CD4-positive, alpha-beta T cell (primary cell): ENCODE measurements around the gene ADM2. TPM values are rescaled to one million over a fixed set of nuclear protein-coding genes. Genes with fewer than 3 reads are reported as not detected.

ENCODE experiments used
- ATAC-seq: fragments of 200-7000 bp; cut with Tn5 transposase; one replicate; pipeline ENCODE4 v1.10.0; 2022; ENCODE audit warnings: mild to moderate bottlenecking; ENCODE audit not compliant: poor library complexity
- CTCF ChIA-PET: fragments of 350-600 bp; sonication (Branson Sonifier 250); formaldehyde crosslinking; loops from one replicate; lab custom pipeline; 2021; ENCODE audit warnings: antibody characterized with exemption, inconsistent platforms; lab: Charles Lee
- POLR2A ChIA-PET: fragments of 350-600 bp; sonication (Branson Sonifier 250); formaldehyde crosslinking; loops from one replicate; lab custom pipeline; 2021; ENCODE audit warnings: antibody characterized with exemption, inconsistent platforms; lab: Charles Lee
- DNase-seq, 14 experiments: peaks; one replicate each; pipeline ENCODE4 v3.0.0-alpha.2; 2013 to 2020; ENCODE audit warnings: mixed read lengths in 2 of 14
- H3K27ac ChIP-seq, 2 donors: one replicate each; pipeline versions ENCODE4 v1.5.1 to v1.7.0; 2013; ENCODE audit warnings: low read length in 2 of 2, low read depth in 1 of 2, mild to moderate bottlenecking in 1 of 2
- H3K27me3 ChIP-seq, 2 experiments: 1 replicate in 1 of 2; 2 replicates in 1 of 2; pipeline versions ENCODE4 v1.6.1 to v1.7.0; 2013; ENCODE audit warnings: low read length in 2 of 2, control low read depth in 1 of 2, mild to moderate bottlenecking in 1 of 2, moderate library complexity in 1 of 2; ENCODE audit not compliant: insufficient read depth in 2 of 2, control insufficient read depth in 1 of 2
- H3K36me3 ChIP-seq: one replicate; pipeline ENCODE4 v1.6.1; 2013; ENCODE audit warnings: low read length, control low read depth; ENCODE audit not compliant: insufficient read depth
- H3K4me1 ChIP-seq: one replicate; pipeline ENCODE4 v1.6.1; 2013; ENCODE audit warnings: low read length, control low read depth; ENCODE audit not compliant: insufficient read depth
- H3K4me3 ChIP-seq: one replicate; pipeline ENCODE4 v1.5.1; 2013; ENCODE audit warnings: mild to moderate bottlenecking, low read length, moderate library complexity
- H3K9me3 ChIP-seq, 2 experiments: 1 replicate in 1 of 2; 2 replicates in 1 of 2; pipeline versions ENCODE4 v1.6.1 to v1.7.0; 2013; ENCODE audit warnings: low read length in 2 of 2, mild to moderate bottlenecking in 2 of 2, control low read depth in 1 of 2, moderate library complexity in 1 of 2; ENCODE audit not compliant: control insufficient read depth in 1 of 2, insufficient read depth in 1 of 2
- H3K27ac Mint-ChIP-seq: one replicate; pipeline ENCODE4 v1.8.0; 2020; ENCODE audit warnings: mixed read lengths
- H3K27me3 Mint-ChIP-seq: one replicate; pipeline ENCODE4 v1.8.0; 2021; ENCODE audit warnings: mixed read lengths
- H3K36me3 Mint-ChIP-seq: one replicate; pipeline ENCODE4 v1.8.0; 2021; ENCODE audit warnings: low read depth, mixed read lengths
- H3K4me1 Mint-ChIP-seq: one replicate; pipeline ENCODE4 v1.8.0; 2021; ENCODE audit warnings: low read depth, mixed read lengths
- H3K4me3 Mint-ChIP-seq: one replicate; pipeline ENCODE4 v1.8.0; 2020; ENCODE audit warnings: mild to moderate bottlenecking, mixed read lengths
- H3K9me3 Mint-ChIP-seq: one replicate; pipeline ENCODE4 v1.8.0; 2020; ENCODE audit warnings: mixed read lengths
- intact Hi-C, 2 experiments: fragments of 100-400 bp; cut with DNase I in 1 of 2; cut with micrococcal nuclease in 1 of 2; formaldehyde crosslinking; loops; one replicate each; pipeline versions ENCODE4 v1.15.1 to v1.9.0; 2023 to 2025; cut with DNase I, micrococcal nuclease
- total RNA-seq, 174 experiments: library from RNA in 2 of 174; stranded (reverse) in 2 of 174; gene quantifications; one replicate each; pipeline ENCODE4 v1.2.3 and lab custom pipeline; 2021 to 2026
- TF ChIP-seq, protein P1 (sequence below): fragments of 200-600 bp; IDR thresholded peaks from one replicate; pipeline ENCODE4 v1.8.0; 2022; ENCODE audit warnings: antibody characterized with exemption, mild to moderate bottlenecking

ADM2 gene
- total RNA-seq, 2 experiments from 2014 or later = 1.1 to 1.6 TPM

GRCh38 chr22:50441428-50441993, 39.8 kb upstream of the ADM2 start:
- H3K9me3 ChIP-seq = no peaks in the 10 kb centered on the region
- POLR2A ChIA-PET = interaction anchor here (1.9 kb wide), 1 partner anchor 84 kb away, joined by 5 read pairs; the partner anchor contains the start of gene SCO2
- Mint-ChIP-seq H3K9me3 (no peaks in the 10 kb centered on the region), H3K27ac (no peak overlapping the region), H3K4me1 (no peaks in the 10 kb centered on the region), H3K27me3 (no peaks in the 10 kb centered on the region), H3K36me3 (peaks cover 37% of the 10 kb centered on the region), H3K4me3 (no peak overlapping the region)
- TF ChIP-seq, protein P1, sequence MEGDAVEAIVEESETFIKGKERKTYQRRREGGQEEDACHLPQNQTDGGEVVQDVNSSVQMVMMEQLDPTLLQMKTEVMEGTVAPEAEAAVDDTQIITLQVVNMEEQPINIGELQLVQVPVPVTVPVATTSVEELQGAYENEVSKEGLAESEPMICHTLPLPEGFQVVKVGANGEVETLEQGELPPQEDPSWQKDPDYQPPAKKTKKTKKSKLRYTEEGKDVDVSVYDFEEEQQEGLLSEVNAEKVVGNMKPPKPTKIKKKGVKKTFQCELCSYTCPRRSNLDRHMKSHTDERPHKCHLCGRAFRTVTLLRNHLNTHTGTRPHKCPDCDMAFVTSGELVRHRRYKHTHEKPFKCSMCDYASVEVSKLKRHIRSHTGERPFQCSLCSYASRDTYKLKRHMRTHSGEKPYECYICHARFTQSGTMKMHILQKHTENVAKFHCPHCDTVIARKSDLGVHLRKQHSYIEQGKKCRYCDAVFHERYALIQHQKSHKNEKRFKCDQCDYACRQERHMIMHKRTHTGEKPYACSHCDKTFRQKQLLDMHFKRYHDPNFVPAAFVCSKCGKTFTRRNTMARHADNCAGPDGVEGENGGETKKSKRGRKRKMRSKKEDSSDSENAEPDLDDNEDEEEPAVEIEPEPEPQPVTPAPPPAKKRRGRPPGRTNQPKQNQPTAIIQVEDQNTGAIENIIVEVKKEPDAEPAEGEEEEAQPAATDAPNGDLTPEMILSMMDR = no peak
- H3K4me1 ChIP-seq = peaks cover 23% of the 10 kb centered on the region
- peaks cover 58% of the 10 kb centered on the region for H3K36me3 ChIP-seq
- no peak overlapping the region for H3K4me3 ChIP-seq
- no peak overlapping the region for H3K27ac ChIP-seq
- intact Hi-C loops = no loop called here
- CTCF ChIA-PET = no interaction called here
- DNase-seq (peak in 1 of 14 experiments; percentile 21), ATAC-seq (no peak)
- H3K27me3 ChIP-seq = no peaks in the 10 kb centered on the region

DNA sequence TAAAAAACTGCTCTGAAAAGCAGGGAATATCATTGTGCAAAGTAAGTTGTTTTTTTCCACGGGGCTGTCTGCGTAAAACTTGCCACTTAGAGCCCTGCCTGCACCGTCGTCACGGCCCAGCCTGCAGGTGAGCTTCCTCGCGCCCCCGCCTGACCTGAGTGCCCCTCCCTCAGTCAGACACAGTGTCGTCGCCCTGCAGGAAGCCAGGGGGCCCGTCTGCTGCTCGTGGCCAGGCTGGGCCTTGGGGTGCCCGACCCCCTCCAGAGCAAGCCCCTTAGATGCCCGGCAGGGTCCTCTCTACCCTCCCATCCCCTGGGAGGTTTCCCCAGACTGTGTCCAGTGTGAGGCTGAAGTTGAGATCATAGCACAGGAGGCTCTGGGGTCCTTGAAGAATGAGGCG, 38.1 kb upstream of the ADM2 start:
- ChIA-PET CTCF (no interaction called here), POLR2A (interaction anchor here (0.6 kb wide), 1 partner anchor 56 kb away, joined by 3 read pairs; no protein-coding TSS in a partner anchor)
- peaks cover 50% of the 10 kb centered on the region for H3K36me3 Mint-ChIP-seq
- H3K4me3 Mint-ChIP-seq = peak overlapping the region; percentile 51
- peaks cover 25% of the 10 kb centered on the region for H3K4me1 ChIP-seq
- H3K27ac ChIP-seq = no peak overlapping the region
- H3K27ac Mint-ChIP-seq = peak overlapping the region; percentile 61
- no peak overlapping the region for H3K4me3 ChIP-seq
- H3K36me3 ChIP-seq = peaks cover 61% of the 10 kb centered on the region
- H3K27me3 Mint-ChIP-seq = no peaks in the 10 kb centered on the region
- ATAC-seq (no peak), DNase-seq (peak in 2 of 14 experiments; percentile 32 to 44)
- TF ChIP-seq, protein P1 = no peak
- H3K9me3 Mint-ChIP-seq = no peaks in the 10 kb centered on the region
- no peaks in the 10 kb centered on the region for H3K4me1 Mint-ChIP-seq
- no peaks in the 10 kb centered on the region for H3K9me3 ChIP-seq
- no peaks in the 10 kb centered on the region for H3K27me3 ChIP-seq
- intact Hi-C loops = no loop called here

DNA sequence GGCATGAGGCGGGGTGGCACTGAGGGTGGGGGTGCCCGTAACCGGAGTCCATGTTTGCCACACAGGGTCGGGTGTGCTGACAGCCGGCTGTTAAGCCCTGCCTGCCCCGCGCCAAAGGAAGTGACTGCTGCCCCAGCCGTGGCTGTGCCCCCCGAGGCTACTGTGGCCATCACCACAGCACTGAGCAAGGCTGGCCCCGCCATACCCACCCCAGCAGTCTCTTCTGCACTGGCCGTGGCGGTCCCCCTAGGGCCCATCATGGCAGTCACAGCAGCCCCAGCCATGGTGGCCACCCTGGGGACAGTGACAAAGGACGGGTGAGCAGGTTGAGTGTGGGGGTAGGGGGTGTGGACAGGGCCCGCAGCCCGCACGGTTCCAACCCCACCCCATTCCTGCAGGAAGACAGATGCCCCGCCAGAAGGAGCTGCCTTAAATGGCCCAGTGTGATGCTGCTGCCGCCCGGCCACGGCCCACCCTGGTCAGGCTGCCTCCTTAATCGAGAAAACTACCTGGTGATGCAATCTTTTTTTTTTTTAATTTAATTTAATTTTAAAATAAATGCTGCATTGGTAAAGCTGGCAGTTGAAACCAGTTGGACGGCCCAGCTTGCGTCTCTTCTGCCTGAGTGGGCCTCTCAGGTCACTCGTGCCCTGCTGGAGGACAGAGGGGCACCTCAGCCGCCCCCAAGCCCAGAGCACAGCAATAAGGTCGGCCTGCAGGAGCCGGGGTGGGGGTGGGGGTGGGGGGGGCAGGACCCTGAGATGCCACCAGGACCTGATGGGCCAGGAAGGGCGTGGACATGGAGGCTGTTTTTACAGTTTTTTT, 37.3 kb upstream of the ADM2 start:
- ATAC-seq (peak; percentile 24), DNase-seq (no peak)
- TF ChIP-seq, protein P1 = no peak
- ChIA-PET POLR2A (interaction anchor here (0.6 to 2.4 kb wide), 4 partner anchors 26 to 64 kb away, joined by 3 to 11 read pairs (median 3); partner anchors contain the start of genes LMF2 and NCAPH2), CTCF (interaction anchor here (1.8 kb wide), 1 partner anchor 81 kb away, joined by 5 read pairs; the partner anchor contains the start of gene SCO2)
- Mint-ChIP-seq H3K27me3 (no peaks in the 10 kb centered on the region), H3K27ac (no peak overlapping the region), H3K36me3 (peaks cover 51% of the 10 kb centered on the region), H3K4me1 (no peaks in the 10 kb centered on the region), H3K4me3 (no peak overlapping the region), H3K9me3 (no peaks in the 10 kb centered on the region)
- H3K36me3 ChIP-seq = peaks cover 62% of the 10 kb centered on the region
- H3K27me3 ChIP-seq = no peaks in the 10 kb centered on the region
- intact Hi-C loops = no loop called here
- H3K27ac ChIP-seq = no peak overlapping the region
- H3K4me3 ChIP-seq = no peak overlapping the region
- peaks cover 25% of the 10 kb centered on the region for H3K4me1 ChIP-seq
- no peaks in the 10 kb centered on the region for H3K9me3 ChIP-seq
